OCI-LY3 (cell line): ENCODE measurements around the gene GGT1.

Experiments used
- H2AFZ ChIP-seq: fragments of 200-600, 300-600 bp; shearing (Covaris generic); 2 replicates; pipeline ENCODE4 v1.6.0; 2014; ENCODE audit warnings: antibody characterized with exemption, low read depth, low read length
- H3K27ac ChIP-seq: fragments of 200-600, 300-600 bp; sonication (generic); 2 replicates; pipeline ENCODE4 v1.5.1; 2014; ENCODE audit warnings: mild to moderate bottlenecking, low read length, moderate library complexity, mixed read lengths
- H3K27me3 ChIP-seq: fragments of 200-600, 300-600 bp; sonication (generic); 2 replicates; pipeline ENCODE4 v1.6.1; 2014; ENCODE audit warnings: low read depth, low read length, mixed read lengths
- H3K36me3 ChIP-seq: fragments of 200-600, 300-600 bp; sonication (generic); replicated peaks from 2 replicates; pipeline ENCODE3; 2014; ENCODE audit warnings: low read depth, low read length, mixed read lengths
- H3K4me1 ChIP-seq: fragments of 300-600, 200-600 bp; sonication (generic); 2 replicates; pipeline ENCODE4 v1.6.1; 2014; ENCODE audit warnings: low read length, mixed read lengths
- H3K4me2 ChIP-seq: fragments of 200-600, 300-600 bp; sonication (generic); 2 replicates; pipeline ENCODE4 v1.6.1; 2014; ENCODE audit warnings: low read length, mixed read lengths
- H3K4me3 ChIP-seq: fragments of 300-600, 200-600 bp; sonication (generic); 2 replicates; pipeline ENCODE4 v1.5.1; 2014; ENCODE audit warnings: antibody characterized with exemption, mild to moderate bottlenecking, low read length, moderate library complexity
- H3K79me2 ChIP-seq: fragments of 300-600, 200-600 bp; shearing (Covaris generic); 2 replicates; pipeline ENCODE4 v1.6.1; 2014; ENCODE audit warnings: mild to moderate bottlenecking, low read length, mixed read lengths
- H3K9ac ChIP-seq: fragments of 300-600, 200-600 bp; shearing (Covaris generic); 2 replicates; pipeline ENCODE4 v1.6.0; 2014; ENCODE audit warnings: mild to moderate bottlenecking, low read length, moderate library complexity
- H3K9me3 ChIP-seq: fragments of 200-600, 300-600 bp; shearing (Covaris generic); 2 replicates; pipeline ENCODE4 v1.6.1; 2014; ENCODE audit warnings: low read length, mixed read lengths; ENCODE audit not compliant: insufficient read depth
- H4K20me1 ChIP-seq: fragments of 200-600, 300-600 bp; sonication (generic); 2 replicates; pipeline ENCODE4 v1.6.1; 2016; ENCODE audit warnings: low read length, mixed read lengths; ENCODE audit not compliant: insufficient read depth
- CTCF ChIP-seq: fragments of 200-600, 300-600 bp; sonication (generic); IDR thresholded peaks from 2 replicates; pipeline ENCODE4 v1.5.1; 2014; ENCODE audit warnings: antibody characterized with exemption, low read length, low read depth
- EZH2phosphoT487 ChIP-seq: fragments of 200-600 bp; shearing (Covaris generic); IDR thresholded peaks from 2 replicates; pipeline ENCODE4 v1.6.1; 2018; ENCODE audit warnings: antibody characterized with exemption, mixed run types, low read depth

The GGT1 gene

GRCh38 chr22:24582056-24582814 is 20.8 kb upstream of the GGT1 start:
- Histone ChIP-seq H3K36me3 (peaks cover 5% of the 10 kb centered on the region), H4K20me1 (no peaks in the 10 kb centered on the region), H3K4me3 (no peak overlapping the region), H3K9me3 (no peaks in the 10 kb centered on the region), H3K27me3 (no peaks in the 10 kb centered on the region), H3K79me2 (no peaks in the 10 kb centered on the region), H3K4me2 (no peak overlapping the region), H3K27ac (no peak overlapping the region), H3K4me1 (no peaks in the 10 kb centered on the region), H2AFZ (no peak overlapping the region), H3K9ac (no peak overlapping the region)
- TF ChIP-seq CTCF (no peak), EZH2phosphoT487 (no peak)

- H3K4me3 ChIP-seq, result no peak overlapping the region
- no peak overlapping the region for H3K27ac ChIP-seq
- H3K9me3 ChIP-seq, result no peaks in the 10 kb centered on the region
- H2AFZ ChIP-seq, result no peak overlapping the region
- no peak overlapping the region for H3K9ac ChIP-seq
- TF ChIP-seq EZH2phosphoT487 (no peak), CTCF (no peak)
- H3K4me2 ChIP-seq, result no peak overlapping the region
- no peaks in the 10 kb centered on the region for H3K79me2 ChIP-seq
- H3K4me1 ChIP-seq, result no peaks in the 10 kb centered on the region
- no peaks in the 10 kb centered on the region for H3K27me3 ChIP-seq
- no peaks in the 10 kb centered on the region for H4K20me1 ChIP-seq
- no peaks in the 10 kb centered on the region for H3K36me3 ChIP-seq
Observed at GRCh38 chr22:24583221-24584165, 19.5 kb upstream of the GGT1 start.

- TF ChIP-seq EZH2phosphoT487 (no peak), CTCF (no peak)
- H3K4me1 ChIP-seq, result no peaks in the 10 kb centered on the region
- no peaks in the 10 kb centered on the region for H4K20me1 ChIP-seq
- H3K9me3 ChIP-seq, result no peaks in the 10 kb centered on the region
- no peak overlapping the region for H3K27ac ChIP-seq
- H3K4me3 ChIP-seq, result no peak overlapping the region
- H3K79me2 ChIP-seq, result no peaks in the 10 kb centered on the region
- no peak overlapping the region for H3K4me2 ChIP-seq
- no peak overlapping the region for H3K9ac ChIP-seq
- no peak overlapping the region for H2AFZ ChIP-seq
- no peaks in the 10 kb centered on the region for H3K27me3 ChIP-seq
- H3K36me3 ChIP-seq, result no peaks in the 10 kb centered on the region
Observed at GRCh38 chr22:24584166-24584790, 18.7 kb upstream of the GGT1 start.
